SH-SY5Y (cell line): ENCODE measurements around the gene RNF215.

ENCODE experiments used
- GATA2 ChIP-seq: IDR thresholded peaks from 2 replicates; pipeline ENCODE4 v1.6.1; 2011; ENCODE audit warnings: mild to moderate bottlenecking, low read depth, low read length
- GATA3 ChIP-seq: IDR thresholded peaks from 2 replicates; pipeline ENCODE4 v1.6.1; 2011; ENCODE audit warnings: low read depth, mild to moderate bottlenecking, low read length, moderate library complexity

GRCh38 chr22:30434843-30435242 is 47.6 kb upstream of the RNF215 start:
- TF ChIP-seq GATA2 (no peak), GATA3 (no peak)
